SK-N-MC (cell line): ENCODE measurements around the gene HYAL1.

Experiments used
- EZH2 ChIP-seq: fragments of 200-600 bp; sonication (generic); IDR thresholded peaks from one replicate; pipeline ENCODE4 v1.6.1; 2017; ENCODE audit warnings: antibody characterized with exemption
- FOXP2 ChIP-seq: optimal IDR thresholded peaks from 2 replicates; pipeline ENCODE3; 2011; ENCODE audit warnings: mild to moderate bottlenecking, moderate library complexity; ENCODE audit not compliant: insufficient read depth; ENCODE audit errors: extremely low read length, control extremely low read depth

GRCh38 chr3:50292159-50293078 lies 11.0 kb downstream of the HYAL1 start, which contains the start of gene IFRD2:
- TF ChIP-seq EZH2: no peak
- TF ChIP-seq FOXP2: peak; percentile 41
